ENCODE measurements around the gene EML1.
"Not testable (repeated sequence)": the region's sequence is repeated elsewhere in the genome, so short reads cannot be mapped to it uniquely, and the experiment has no call there.

EML1 gene

DNA sequence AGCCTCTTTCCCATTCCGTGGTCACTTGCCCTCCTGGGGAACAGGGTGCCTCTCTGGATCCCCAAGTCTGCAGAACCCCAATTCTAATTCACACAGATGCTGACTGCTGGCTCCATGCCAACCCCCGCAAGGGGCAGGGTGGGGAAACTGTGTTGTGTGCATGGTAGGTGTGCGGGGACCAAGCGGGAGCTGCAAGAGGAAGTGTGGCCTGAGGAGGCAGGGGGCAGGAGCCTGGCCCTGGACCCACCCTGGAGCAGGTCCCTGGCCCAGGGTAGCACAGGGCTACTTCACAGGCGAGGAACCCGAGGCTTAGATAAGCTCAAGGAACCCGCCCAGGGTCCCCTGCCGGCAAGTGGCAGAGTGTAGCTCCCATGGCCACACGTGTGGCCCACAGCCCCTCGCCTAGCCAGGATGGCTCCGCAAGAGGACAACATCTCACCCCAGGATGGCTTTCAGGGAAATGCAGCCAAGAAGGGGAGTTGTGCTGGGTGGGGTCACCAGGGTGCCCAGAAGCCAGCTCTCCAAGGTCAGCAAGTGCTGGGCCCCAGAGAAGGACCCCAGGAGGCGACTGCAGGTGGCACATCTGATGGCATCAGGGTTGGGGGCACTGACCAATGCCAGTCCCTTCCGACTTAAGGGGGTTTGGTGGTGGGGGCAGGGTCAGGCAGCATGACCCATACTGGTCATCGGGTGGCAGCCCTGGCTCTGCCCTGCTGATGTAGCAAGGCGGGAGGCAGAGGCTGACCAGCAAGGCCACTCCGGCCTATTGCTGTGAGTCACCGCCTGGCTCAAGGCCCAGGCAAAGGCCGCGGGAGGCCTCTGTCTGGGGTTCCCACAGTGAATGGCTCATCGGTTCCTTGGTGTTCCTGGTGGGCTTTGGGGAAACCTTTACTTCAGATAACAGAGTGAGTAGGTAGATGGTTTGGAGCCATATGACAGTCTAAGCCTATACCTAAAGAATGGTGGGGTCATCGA lies 37.3 kb upstream of the EML1 start:
- no peak for DNase-seq (ENCODE audit: low read depth)

DNA sequence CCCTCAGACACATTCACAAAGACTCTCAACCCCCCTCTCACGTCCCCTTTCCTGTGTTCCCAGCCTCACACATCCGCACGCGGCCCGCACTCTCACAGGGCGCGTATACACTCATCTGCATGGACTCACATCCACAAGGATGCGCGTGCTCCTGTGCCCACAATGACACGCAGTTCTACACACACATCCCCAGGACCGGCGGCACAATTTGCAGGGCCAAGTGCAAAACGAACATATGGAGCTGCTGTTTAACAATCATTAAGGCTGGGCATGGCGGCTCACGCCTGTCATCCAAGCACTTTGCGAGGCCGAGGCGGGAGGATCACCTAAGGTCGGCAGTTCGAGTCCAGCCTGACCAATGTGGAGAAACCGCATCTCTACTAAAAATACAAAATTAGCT lies 36.4 kb upstream of the EML1 start:
- DNase-seq (ENCODE audit: low read depth), result no peak

DNA sequence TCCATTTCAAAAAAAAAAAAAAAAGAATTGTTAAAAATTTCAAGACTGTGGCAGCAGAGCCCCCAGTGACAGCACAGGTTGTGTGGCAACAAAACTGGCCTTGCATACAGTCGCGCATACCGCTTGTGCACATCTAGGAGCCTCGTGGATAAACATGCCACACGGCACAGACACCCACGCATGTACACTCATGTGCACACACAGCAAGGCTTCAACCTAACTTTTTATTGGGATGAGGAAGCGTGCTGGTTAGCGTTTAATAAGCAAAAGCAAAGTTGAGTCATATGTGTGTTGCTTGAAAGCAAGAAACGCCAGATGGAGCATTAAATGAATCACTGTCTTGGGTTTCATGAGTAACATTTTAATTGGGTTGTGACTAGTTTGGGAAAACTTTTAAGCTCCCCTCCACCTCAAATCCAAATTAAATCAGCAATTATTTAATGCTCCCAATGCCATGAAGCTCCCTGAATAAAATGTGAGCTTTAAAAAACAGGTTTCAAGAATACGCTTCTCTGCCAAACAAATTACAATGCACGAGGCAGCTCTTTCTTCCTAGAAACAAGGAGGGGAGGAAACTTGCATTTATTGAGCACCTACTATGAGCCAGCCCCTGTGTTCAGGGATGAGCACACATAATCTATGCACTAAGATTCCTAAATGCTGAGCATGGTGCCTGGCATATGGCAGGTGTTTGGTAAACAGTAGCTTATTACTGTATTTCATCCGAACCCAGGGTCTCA lies 35.7 kb upstream of the EML1 start:
- no peak for DNase-seq (ENCODE audit: low read depth)

DNA sequence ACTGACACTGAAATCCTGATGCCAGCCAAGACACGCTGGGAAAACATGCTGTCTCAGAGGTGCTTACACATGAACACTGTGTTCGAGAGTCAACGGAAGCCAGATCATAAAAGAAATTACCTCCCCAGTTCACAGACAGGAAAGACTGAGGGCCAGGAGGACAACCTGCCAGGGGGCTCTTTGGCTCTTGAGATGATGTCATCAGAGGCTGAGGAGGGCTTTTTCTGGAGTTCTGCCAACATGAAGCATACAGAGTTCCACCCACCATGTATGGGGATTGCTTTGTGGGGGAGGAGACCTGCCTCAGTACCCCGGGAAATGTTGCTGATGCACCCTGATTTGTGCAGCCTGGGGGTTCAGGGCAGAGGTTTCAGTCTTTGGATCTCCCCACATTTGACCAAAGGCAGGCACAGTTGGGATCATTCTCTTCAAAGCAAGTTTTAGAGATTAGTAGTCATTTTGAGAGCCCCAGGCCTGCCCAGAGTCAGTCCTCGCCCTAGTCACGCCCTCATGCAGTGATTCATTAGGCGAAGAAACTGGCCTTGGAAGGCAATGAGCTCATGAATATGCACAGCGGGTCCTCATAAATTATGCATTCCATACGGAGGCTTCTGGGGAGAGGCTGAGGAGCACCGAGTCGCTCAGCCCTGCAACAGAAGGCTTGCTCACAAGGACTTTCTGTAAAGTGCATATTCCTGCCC lies 34.9 kb upstream of the EML1 start:
- DNase-seq (ENCODE audit: low read depth), result no peak

DNA sequence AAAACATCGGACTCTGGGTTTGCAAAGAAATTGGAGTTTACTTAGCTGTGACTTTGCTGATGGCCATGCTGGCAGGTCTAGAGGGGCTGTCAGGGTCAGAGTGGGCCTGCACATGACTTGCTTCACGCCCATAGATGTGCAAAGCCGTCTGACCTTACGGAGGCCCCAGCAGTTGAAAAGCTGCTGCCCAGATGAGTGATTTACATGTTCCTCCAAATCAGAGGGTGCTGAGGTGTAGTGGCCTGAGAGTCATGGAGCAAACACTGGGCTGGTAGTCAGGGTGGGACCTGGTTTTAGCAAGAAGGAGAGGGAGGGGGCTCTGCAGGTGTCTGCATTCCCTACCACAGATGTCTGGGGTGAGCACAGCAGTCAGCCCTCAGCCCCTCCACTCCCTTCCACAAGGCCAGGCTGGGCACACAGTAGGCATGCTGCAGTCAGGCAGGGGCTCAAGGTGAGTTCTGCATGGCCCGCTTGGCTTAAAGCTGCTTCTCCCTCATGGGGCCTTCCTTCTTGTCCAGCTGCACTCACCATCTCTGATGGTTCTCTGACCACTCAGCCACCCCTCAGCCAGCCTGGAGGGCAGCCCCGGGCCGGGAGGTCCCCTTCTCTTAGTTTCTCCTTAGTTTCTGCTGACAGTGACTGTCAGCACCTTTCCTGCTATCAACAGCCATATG lies 34.2 kb upstream of the EML1 start:
- no peak for DNase-seq (ENCODE audit: low read depth)

DNA sequence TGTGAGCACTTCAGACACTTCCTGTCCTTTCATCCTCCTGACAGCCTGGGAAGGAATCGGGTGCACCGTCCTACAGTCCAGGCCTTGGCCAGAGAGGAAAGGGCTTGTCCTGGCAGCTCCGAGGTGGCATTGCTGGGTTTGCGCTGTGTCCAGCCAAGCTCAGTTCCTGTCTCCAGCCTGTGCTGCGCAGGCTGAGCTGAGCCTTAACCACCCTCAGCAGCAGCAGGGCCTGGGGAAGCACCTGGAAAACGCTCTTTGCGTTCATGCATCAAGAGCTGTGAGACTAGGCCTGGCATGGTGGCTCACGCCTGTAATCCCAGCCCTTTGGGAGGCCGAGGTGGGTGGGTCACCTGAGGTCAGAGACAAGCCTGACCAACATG lies 33.7 kb upstream of the EML1 start:
- no peak for DNase-seq (ENCODE audit: low read depth)

DNA sequence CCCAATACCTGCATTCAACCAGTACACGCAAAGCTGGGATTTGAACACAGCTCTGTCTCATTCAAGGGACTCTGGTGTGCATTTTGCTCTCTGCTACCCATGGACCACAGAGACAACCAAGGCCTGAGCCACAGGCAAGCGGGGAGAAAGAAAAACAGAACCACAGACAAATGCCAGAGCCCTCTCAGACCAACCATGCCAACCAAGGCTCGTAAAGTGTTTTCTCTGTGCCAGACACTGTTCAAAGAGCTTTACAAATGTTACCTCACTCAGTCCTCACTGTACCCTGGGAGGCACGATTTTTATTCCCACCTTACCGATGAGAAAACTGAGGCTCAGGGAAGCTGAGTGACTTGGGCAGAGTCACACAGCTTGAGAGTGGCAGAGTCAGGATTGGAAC lies 32.4 kb upstream of the EML1 start:
- no peak for DNase-seq (ENCODE audit: low read depth)

DNA sequence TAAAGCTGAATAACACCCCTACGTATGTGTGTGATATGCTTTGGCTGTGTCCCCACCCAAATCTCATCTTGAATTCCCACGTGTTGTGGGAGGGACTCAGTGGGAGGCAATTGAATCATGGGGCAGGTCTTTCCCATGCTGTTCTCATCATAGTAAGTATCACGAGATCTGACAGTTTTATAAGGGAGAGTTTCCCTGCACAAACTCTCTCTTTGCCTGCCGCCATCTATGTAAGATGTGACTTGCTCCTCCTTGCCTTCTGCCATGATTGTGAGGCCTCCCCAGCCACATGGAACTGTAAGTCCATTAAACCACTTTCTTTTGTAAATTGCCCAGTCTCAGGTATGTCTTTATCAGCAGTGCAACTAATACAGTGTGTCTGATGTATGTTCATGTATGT lies 30.3 kb upstream of the EML1 start:
- not testable (repeated sequence) for DNase-seq (ENCODE audit: low read depth)

DNA sequence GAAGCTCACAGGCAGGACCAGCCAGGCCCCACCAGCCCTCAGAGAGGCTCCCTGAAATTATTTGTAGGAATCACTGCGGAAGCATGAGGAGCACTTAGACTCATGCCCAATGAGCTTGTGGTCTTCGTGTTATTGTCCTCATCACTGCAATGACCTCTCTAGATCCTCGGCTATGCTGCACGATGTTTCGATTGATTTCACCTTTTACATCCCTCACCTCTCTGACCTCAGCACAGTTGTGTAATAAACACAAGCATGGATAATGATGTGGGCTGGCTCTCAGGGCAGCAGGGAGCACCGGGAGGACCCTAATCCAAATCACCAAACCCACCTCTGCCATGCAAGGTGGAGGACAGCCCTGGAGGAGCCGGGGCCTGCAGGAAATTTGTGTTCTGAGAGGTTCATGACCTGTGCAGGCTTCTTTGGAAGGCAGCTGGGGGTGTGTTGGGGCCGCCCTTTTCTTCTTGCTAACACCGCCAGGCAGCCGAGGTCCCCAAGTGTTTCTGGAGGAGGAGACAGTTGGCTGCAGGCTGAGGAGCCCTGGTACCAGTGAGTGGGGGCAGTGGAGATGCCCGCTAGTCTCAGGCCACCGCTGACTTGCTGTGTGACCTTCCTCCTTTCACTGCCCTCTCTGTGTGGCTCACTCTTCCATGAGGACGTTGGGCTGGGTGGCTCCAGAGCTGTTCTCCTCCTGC lies 29.5 kb upstream of the EML1 start:
- no peak for DNase-seq (ENCODE audit: low read depth)

DNA sequence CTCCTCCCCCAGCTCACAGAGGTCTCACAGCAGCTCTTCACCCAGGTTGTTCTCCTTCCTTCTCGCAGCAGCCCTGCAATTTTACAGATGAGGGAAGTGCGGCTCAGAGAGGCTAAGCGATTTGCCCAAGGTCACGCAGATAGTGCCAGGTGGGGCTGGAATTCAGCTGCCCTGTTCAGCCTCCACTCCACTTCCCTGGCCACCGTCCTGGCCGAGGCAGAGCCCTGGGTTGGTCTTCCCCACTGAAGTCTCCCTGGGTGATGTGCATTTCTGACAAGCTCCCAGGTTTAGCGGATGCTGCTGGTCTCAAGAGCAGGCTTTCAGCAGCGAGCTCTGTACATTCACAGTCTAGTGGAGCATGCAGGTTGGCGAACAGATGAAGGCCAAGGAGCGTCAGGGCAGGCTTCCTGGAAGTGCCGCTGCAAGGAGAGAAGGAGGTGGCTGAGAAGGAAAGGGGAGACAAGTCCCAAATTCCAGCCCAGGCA lies 28.9 kb upstream of the EML1 start:
- no peak for DNase-seq (ENCODE audit: low read depth)

DNA sequence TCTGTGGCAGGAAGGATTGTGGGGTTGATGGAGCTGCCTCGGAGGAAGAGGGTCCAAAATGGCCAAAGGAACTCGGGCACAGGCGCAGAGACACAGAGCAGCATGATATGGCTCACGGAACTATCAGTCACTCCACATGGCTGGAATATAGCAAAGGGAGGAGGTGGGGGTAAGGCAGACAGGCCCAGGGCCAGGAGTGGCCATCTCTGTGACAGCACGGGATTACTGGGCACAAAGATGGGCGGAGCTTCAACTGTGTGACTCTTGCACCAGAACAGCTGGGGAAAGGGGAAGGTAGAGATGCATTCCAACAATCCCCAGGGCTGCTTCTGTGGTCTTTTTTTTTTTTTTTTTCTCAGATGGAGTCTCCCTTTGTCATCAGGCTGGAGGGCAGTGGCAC lies 24.8 kb upstream of the EML1 start:
- DNase-seq (ENCODE audit: low read depth), result no peak

DNA sequence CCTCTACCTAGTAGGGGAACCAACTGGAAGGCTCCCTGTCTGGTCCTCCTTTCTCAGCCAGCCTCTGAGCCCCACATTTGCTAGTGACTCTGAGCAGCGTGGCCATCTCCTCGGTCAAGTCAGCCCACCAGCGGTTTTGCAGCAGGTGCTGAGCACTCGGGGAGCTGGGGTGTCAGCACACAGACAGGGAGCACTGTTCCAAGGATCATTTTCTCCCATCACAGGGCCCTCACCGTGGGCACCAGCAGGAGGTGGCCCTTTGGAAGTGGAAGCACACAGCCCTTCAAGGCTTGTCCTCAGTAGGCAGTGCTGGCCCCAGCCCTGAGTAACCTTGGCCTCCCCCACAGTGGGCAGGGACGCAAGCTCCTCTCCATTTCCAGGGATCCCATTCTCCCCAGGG lies 24.1 kb upstream of the EML1 start:
- DNase-seq (ENCODE audit: low read depth), result no peak

DNA sequence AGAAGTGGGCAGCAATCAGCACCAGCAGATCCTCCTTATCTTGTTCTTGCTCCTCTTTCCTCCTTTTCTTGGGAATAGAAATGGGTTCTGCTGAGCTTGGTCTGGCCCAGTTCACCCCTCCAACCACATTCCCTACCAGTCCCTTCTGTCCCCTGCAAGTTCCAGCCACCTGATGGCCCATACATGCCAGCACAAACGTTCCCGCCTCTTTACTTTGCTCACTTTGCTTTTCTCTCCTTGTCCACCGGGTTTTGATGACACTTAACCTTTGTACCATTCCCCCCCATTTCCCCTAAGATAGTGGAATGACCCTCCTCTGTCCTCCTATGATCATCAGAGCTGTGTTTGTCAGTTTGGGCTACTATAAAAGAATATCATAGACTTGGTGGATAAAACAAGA lies 23.4 kb upstream of the EML1 start:
- DNase-seq (ENCODE audit: low read depth), result no peak

DNA sequence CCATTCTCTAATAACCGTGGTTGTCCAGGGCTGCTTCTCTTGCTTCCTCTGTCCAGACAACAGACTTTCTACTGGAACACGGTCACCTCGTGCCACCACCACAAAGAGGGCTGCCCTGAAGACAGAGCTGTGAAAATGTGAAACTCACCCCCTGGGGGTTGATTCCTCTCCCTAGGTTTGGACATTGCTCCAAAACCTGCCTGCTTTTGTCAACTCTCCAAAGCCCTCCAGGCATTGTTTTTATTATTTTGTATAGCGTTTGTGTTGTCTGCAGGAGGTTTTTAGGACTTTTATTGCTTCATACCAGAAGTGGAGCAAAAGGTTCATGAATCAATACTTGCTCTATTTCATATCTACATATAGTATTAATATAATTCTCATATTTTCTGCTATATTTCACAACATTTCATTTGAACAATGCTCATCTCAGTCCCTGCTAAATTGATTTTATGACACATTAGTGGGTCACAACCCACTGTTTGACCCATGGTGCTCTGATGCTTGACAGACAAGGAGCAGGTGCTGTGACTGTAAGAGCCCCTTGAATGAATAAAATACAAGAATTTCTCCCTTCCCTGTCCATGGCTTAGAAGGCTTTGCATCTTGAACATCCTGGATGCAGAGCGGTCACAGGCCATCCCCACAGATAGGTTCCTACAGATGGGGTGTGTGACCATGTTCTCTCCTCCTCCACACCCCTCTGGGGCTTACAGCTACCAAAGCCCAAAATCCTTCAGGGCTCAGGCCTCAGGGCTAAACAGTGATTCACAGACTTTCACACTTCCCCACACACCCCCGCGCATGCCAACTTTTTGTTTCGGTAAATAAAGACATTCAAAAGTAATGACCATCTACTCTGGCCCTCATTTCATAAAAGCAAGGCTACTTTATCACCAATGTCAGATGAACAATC lies 20.6 kb upstream of the EML1 start:
- DNase-seq (ENCODE audit: low read depth), result no peak

DNA sequence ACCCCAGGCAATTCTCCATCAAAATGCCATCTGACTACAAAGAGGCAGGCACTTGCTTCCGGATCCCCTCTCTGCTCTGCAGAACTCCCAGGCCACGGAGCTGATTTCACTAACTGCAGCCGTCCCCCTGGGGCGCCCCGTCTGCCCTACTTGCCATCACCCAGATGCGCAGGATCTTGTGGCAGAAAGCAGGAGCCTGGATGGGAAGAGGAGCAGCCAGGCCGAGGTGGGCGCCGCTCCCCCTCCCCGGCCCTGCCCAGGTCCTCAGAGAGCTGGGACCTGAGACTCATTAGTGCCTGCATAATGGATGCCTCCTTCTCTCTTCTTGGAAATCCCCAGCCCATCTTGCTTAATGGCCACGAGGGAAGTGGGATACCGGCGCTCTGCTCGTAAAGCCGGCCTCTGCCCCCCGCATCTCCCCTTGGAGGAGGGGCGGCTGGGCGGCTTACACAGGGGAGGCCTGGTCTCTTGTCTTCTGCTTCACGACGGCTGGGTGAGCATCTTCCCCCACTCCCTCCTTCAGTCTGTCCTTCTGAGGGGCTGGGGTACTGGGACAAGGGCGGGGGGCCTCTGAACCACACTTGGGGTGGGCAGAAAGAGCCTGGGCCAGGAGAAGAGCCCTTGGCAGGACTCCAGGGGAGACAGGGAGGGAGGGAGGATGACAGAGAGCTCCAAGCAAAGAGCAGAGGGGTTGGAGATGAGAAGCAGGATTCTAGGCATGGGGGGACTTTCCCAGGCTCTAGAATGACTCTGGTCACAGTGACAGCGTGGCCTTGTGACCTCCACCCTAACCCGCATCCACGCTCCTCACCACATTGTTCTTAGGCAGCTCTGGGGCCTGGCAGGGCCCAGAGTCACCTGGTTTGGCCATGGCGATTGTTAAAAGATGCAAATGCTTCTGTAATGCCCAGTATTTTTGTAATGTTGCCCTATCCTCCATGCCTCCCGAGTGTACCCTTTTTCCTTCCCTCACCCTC lies 19.4 kb upstream of the EML1 start:
- DNase-seq (ENCODE audit: low read depth), result no peak

DNA sequence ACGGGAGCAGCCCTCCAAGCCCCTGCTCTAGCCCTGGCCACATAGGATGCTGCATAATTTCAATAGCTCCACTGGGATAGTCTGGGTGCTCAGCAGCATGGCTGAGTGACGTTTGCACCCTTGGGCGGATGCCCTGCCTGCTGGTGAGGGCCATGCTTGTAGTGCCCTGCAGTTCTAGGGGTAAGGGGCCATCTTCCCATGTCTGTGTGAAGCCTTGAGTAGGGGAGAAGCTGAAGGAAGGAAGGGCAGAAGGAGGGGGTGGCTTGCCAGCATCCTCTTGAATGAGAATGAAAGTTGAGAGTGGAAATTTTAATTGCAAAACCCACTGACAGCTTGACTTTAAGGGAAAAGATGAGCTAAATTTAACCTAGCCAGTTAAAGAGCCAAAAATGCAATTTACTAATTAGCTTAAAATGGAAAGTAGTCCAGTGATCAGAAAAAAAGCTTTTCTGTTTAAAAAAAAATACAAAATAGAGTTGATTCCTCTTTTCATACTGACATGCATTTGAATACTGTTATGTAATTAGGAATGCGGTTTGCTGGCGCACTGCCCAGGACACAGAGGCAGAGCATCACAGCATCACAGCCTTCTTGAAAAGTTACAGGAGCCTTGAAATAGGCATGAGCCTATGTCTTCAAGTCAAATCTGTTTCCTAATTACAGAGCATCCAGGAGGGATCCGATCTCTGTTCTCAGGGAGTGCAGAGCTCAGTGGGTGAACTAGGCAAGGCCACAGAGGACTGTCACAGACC lies 18.5 kb upstream of the EML1 start:
- no peak for DNase-seq (ENCODE audit: low read depth)

DNA sequence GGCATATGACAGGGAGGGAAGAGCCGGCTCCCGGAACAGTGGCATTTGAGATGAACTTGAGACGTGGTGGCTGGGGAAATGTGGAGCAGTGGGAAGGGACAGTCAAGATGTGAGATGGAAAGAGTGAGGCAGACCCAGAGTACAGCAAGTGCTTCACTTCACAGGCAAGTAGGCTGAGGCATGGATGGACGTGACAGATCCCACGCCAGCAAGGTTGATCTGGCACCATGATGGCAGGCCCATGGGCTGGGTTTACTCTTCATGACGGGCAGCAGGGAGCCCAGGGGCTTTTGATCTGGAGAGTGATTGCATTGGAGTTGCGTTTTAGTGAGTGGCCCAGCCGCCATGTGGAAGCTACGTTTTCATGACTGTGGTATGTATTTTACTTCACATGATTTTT lies 17.9 kb upstream of the EML1 start:
- DNase-seq (ENCODE audit: low read depth), result no peak

DNA sequence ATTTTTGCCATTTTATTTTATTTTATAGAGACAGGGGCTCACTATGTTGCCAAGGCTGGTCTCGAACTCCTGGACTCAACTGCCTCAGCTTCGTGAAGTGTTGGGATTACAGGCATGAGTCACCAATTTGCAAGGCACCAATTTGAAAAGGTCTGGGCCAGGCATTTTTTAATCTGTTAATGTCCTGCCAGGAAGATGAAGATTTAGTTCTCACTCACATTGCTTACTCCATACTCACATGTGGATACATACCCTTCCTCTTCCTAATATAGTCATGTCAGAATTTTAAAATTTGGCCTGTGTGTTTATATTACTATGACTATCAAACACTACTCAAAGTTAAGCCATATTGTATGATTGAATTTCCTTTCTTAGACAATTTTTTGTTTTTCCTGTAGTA lies 15.3 kb upstream of the EML1 start:
- DNase-seq (ENCODE audit: low read depth), result no peak

All from CMK (cell line).